HCT116 (cell line): Measurements from ENCODE around the gene PPAT. TPM values are rescaled to one million over a fixed set of nuclear protein-coding genes. Genes with fewer than 3 reads are reported as not detected.

Source experiments
- ATAC-seq: fragments of 200-7000 bp; cut with Tn5 transposase; 2 replicates; pipeline ENCODE4 v1.9.1; 2020; ENCODE audit warnings: mild to moderate bottlenecking, moderate library complexity
- BruUV-seq: library from RNA; stranded (reverse); fragments of 400-500 nt; replicated peaks from 2 replicates; lab custom pipeline; 2021; lab: Mats Ljungman, UMichigan
- CTCF ChIA-PET: fragments of 300-600 bp; sonication (Branson Sonifier 250); formaldehyde crosslinking; loops from one replicate; lab custom pipeline; 2021; ENCODE audit warnings: antibody characterized with exemption; lab: Charles Lee
- POLR2A ChIA-PET: fragments of 300-600, 350-600 bp; sonication (Branson Sonifier 250); formaldehyde crosslinking; loops from one replicate; lab custom pipeline; 2021; ENCODE audit warnings: antibody characterized with exemption; lab: Charles Lee
- RAD21 ChIA-PET, 2 experiments: fragments of 300-600 bp; sonication (Branson Sonifier 250); formaldehyde crosslinking; loops; one replicate each; lab custom pipeline; 2023; ENCODE audit warnings: low total read pairs in 2 of 2; ENCODE audit not compliant: uncharacterized antibody in 2 of 2, unreplicated experiment in 2 of 2, low non-redundant PET in 1 of 2; lab: Charles Lee
- DNase-seq: peaks from one replicate; pipeline ENCODE4 v3.0.0-alpha.2; 2010; ENCODE audit warnings: low read depth, low spot score
- H2AFZ ChIP-seq: fragments of 200-600 bp; shearing (Covaris generic), sonication (generic); 2 replicates; pipeline ENCODE4 v1.6.1; 2017; ENCODE audit warnings: low read depth, mixed run types, mixed read lengths, antibody characterized with exemption, low read length; ENCODE audit not compliant: poor library complexity, severe bottlenecking
- H3K27ac ChIP-seq: 2 replicates; pipeline ENCODE4 v1.5.1; 2012; ENCODE audit warnings: low read depth, low read length
- H3K27me3 ChIP-seq: fragments of 200-600 bp; sonication (generic); 2 replicates; pipeline ENCODE4 v1.6.1; 2016; ENCODE audit warnings: mixed run types, low read length, mixed read lengths; ENCODE audit not compliant: insufficient read depth
- H3K36me3 ChIP-seq, 2 experiments: fragments of 200-500 bp in 1 of 2; fragments of 200-600 bp in 1 of 2; sonication (Bioruptor generic) in 1 of 2; sonication (generic) in 1 of 2; 2 replicates each; pipeline versions ENCODE4 v1.5.1 to v1.6.1; 2014 to 2016; ENCODE audit warnings: low read length in 2 of 2, inconsistent platforms in 1 of 2, mixed read lengths in 1 of 2, mixed run types in 1 of 2; ENCODE audit not compliant: insufficient read depth in 2 of 2, control insufficient read depth in 1 of 2
- H3K4me1 ChIP-seq, 2 experiments: fragments of 200-600 bp in 1 of 2; sonication (generic) in 1 of 2; 2 replicates each; pipeline versions ENCODE4 v1.5.1 to v1.6.1; 2012 to 2017; ENCODE audit warnings: low read length in 2 of 2, inconsistent platforms in 1 of 2, mild to moderate bottlenecking in 1 of 2, mixed read lengths in 1 of 2, mixed run types in 1 of 2, moderate library complexity in 1 of 2; ENCODE audit not compliant: insufficient read depth in 2 of 2, control insufficient read depth in 1 of 2
- H3K4me2 ChIP-seq: fragments of 200-600 bp; sonication (generic); 2 replicates; pipeline ENCODE4 v1.6.1; 2017; ENCODE audit warnings: mixed run types, low read length, mixed read lengths
- H3K4me3 ChIP-seq, 2 experiments: fragments of 200-600 bp in 1 of 2; sonication (generic) in 1 of 2; replicated peaks in 1 of 2; 2 replicates each; pipeline ENCODE4 v1.5.1; 2011 to 2016; ENCODE audit warnings: low read length in 2 of 2, control low read depth in 1 of 2, low read depth in 1 of 2, mild to moderate bottlenecking in 1 of 2, mixed read lengths in 1 of 2, mixed run types in 1 of 2
- H3K79me2 ChIP-seq: fragments of 200-600 bp; sonication (generic); 2 replicates; pipeline ENCODE4 v1.6.1; 2017; ENCODE audit warnings: mild to moderate bottlenecking, mixed run types, low read length, moderate library complexity, mixed read lengths; ENCODE audit not compliant: insufficient read depth
- H3K9ac ChIP-seq: fragments of 200-600 bp; sonication (generic); 2 replicates; pipeline ENCODE4 v1.6.1; 2016; ENCODE audit warnings: low read length, mixed read lengths
- H3K9me2 ChIP-seq: fragments of 200-600 bp; sonication (generic), shearing (Covaris generic); 2 replicates; pipeline ENCODE4 v1.6.1; 2017; ENCODE audit warnings: mixed run types, mild to moderate bottlenecking, moderate library complexity; ENCODE audit not compliant: insufficient read depth
- H3K9me3 ChIP-seq, 2 experiments: fragments of 200-500 bp in 1 of 2; fragments of 200-600 bp in 1 of 2; sonication (Bioruptor generic) in 1 of 2; sonication (generic) in 1 of 2; 2 replicates each; pipeline ENCODE4 v1.6.1; 2014 to 2017; ENCODE audit warnings: low read length in 2 of 2, mixed read lengths in 2 of 2, inconsistent platforms in 1 of 2, low read depth in 1 of 2, mild to moderate bottlenecking in 1 of 2, mixed run types in 1 of 2, moderate library complexity in 1 of 2; ENCODE audit not compliant: control insufficient read depth in 1 of 2, insufficient read depth in 1 of 2
- H4K20me1 ChIP-seq: fragments of 200-600 bp; sonication (generic), shearing (Covaris generic); 2 replicates; pipeline ENCODE4 v1.6.1; 2017; ENCODE audit warnings: mixed run types, mild to moderate bottlenecking, moderate library complexity; ENCODE audit not compliant: insufficient read depth
- CEBPB ChIP-seq: IDR thresholded peaks from 2 replicates; pipeline ENCODE4 v1.6.1; 2012; ENCODE audit warnings: low read depth
- CTCF ChIP-seq, 3 experiments: fragments of 200-600 bp in 1 of 3; sonication (generic) in 1 of 3; IDR thresholded peaks in 2 of 3; conservative IDR thresholded peaks in 1 of 3; 2 replicates each; pipeline ENCODE4 v1.5.1; 2012 to 2017; ENCODE audit warnings: low read depth in 2 of 3, low read length in 2 of 3, antibody characterized with exemption in 1 of 3, borderline replicate concordance in 1 of 3, control low read depth in 1 of 3, mild to moderate bottlenecking in 1 of 3, mixed read lengths in 1 of 3, mixed run types in 1 of 3, moderate library complexity in 1 of 3; ENCODE audit not compliant: insufficient read depth in 1 of 3
- ELF1 ChIP-seq: IDR thresholded peaks from 2 replicates; pipeline ENCODE4 v1.6.1; 2012; ENCODE audit warnings: low read depth, borderline replicate concordance
- MAX ChIP-seq: IDR thresholded peaks from 2 replicates; pipeline ENCODE4 v1.6.1; 2012
- POLR2A ChIP-seq: IDR thresholded peaks from 2 replicates; pipeline ENCODE4 v1.7.0; 2011; ENCODE audit warnings: borderline replicate concordance; ENCODE audit not compliant: insufficient read depth, insufficient read length; ENCODE audit errors: extremely low read depth
- POLR2AphosphoS5 ChIP-seq: IDR thresholded peaks from 2 replicates; pipeline ENCODE4 v1.6.1; 2011; ENCODE audit warnings: mild to moderate bottlenecking, low read depth, low read length, moderate library complexity
- SP1 ChIP-seq: IDR thresholded peaks from 2 replicates; pipeline ENCODE4 v1.6.1; 2012; ENCODE audit warnings: low read depth
- YY1 ChIP-seq: IDR thresholded peaks from 2 replicates; pipeline ENCODE4 v1.6.1; 2011; ENCODE audit warnings: low read length, low read depth, moderate library complexity, mild to moderate bottlenecking; ENCODE audit not compliant: insufficient replicate concordance; ENCODE audit errors: extremely low read depth
- ZBTB33 ChIP-seq: IDR thresholded peaks from 2 replicates; pipeline ENCODE4 v1.6.1; 2011; ENCODE audit warnings: mild to moderate bottlenecking, low read length, moderate library complexity; ENCODE audit not compliant: insufficient replicate concordance; ENCODE audit errors: extremely low read depth
- ZFX ChIP-seq: fragments of 450-650 bp; IDR thresholded peaks from 2 replicates; pipeline ENCODE4 v1.6.1; 2017
- intact Hi-C: fragments of 100-400 bp; cut with micrococcal nuclease; formaldehyde crosslinking; loops from 2 replicates; pipeline ENCODE4 v1.10.0; 2022
- total RNA-seq: library from RNA; stranded (reverse); gene quantifications from one replicate; pipeline ENCODE4 v1.2.1, GENCODE V29; 2021; ENCODE audit not compliant: unreplicated experiment

Gene PPAT
- total RNA-seq, 1 experiment from 2014 or later = 78.6 TPM

- peak; percentile 68 for ATAC-seq
- Histone ChIP-seq H3K4me2 (peak overlapping the region; percentile 79), H3K4me1 (peaks cover 13 to 28% of the 10 kb centered on the region in 2 experiments), H2AFZ (no peak overlapping the region), H3K4me3 (peak overlapping the region; percentile 88 to 91), H3K27ac (peak overlapping the region; percentile 75), H4K20me1 (0 out of 2 replicates have a peak, but pooled peaks cover 7% of the 10 kb centered on the region), H3K9ac (peak overlapping the region; percentile 89), H3K9me3 (no peaks in the 10 kb centered on the region), H3K36me3 (peaks cover 19 to 26% of the 10 kb centered on the region in 2 experiments; a peak in 3 of 4 replicates), H3K9me2 (no peaks in the 10 kb centered on the region), H3K27me3 (no peaks in the 10 kb centered on the region), H3K79me2 (peaks cover 90% of the 10 kb centered on the region)
- POLR2A ChIA-PET = interaction anchor here (1.6 kb wide), 1 partner anchor 32 kb away, joined by 7 read pairs; the partner anchor contains the start of genes PAICS and PPAT
- DNase-seq = peak; percentile 31
- TF ChIP-seq ZBTB33 (no peak), MAX (peak; percentile 11; the same call in 1 of the 2 replicates)
- BruUV-seq = no TSS peak
- intact Hi-C loops = no loop called here
- RAD21 ChIA-PET = interaction anchor here in 1 of 2 experiments (1.6 kb wide), 1 partner anchor 77 kb away, joined by 4 read pairs; no protein-coding TSS in a partner anchor
- CTCF ChIA-PET = no interaction called here
These were observed 32.6 kb upstream of the PPAT start for GRCh38 chr4:56468097-56468422.

GRCh38 chr4:56467284-56468096 lies 32.1 kb upstream of the PPAT start, which contains the start of gene SRP72:
SRP72 (plus strand) TSS chr4:56467617; CDS start chr4:56467636, 19 bp downstream.
- CTCF ChIA-PET = no interaction called here
- POLR2A ChIA-PET = interaction anchor here (1.2 to 1.6 kb wide), 3 partner anchors 28 to 32 kb away, joined by 3 to 11 read pairs (median 7); partner anchors contain the start of genes PAICS and PPAT
- BruUV-seq = no TSS peak
- H3K36me3 ChIP-seq = peaks cover 15 to 23% of the 10 kb centered on the region in 2 experiments; a peak in 3 of 4 replicates
- H4K20me1 ChIP-seq = 0 out of 2 replicates have a peak, but pooled peaks cover 7% of the 10 kb centered on the region
- no peaks in the 10 kb centered on the region for H3K9me2 ChIP-seq
- peaks cover 87% of the 10 kb centered on the region for H3K79me2 ChIP-seq
- no peaks in the 10 kb centered on the region for H3K27me3 ChIP-seq
- DNase-seq (peak; percentile 66), ATAC-seq (peak; percentile 85)
- H3K4me2 ChIP-seq = peak within 1 kb of the TSS; percentile 79
- H3K27ac ChIP-seq = peak within 1 kb of the TSS; percentile 75
- peak within 1 kb of the TSS; percentile 88 to 91 for H3K4me3 ChIP-seq
- intact Hi-C loops = loop anchor here (2.0 kb wide), 1 partner anchor 33 kb away; the partner anchor contains the start of gene PPAT
- H2AFZ ChIP-seq = no peak within 1 kb of the TSS
- H3K4me1 ChIP-seq = peaks cover 13 to 28% of the 10 kb centered on the region in 2 experiments
- peak within 1 kb of the TSS; percentile 89 for H3K9ac ChIP-seq
- H3K9me3 ChIP-seq = no peaks in the 10 kb centered on the region
- RAD21 ChIA-PET = interaction anchor here in 1 of 2 experiments (1.6 kb wide), 1 partner anchor 77 kb away, joined by 4 read pairs; no protein-coding TSS in a partner anchor
- TF ChIP-seq ELF1 (peak; percentile 34), POLR2A (peak; percentile 65), CEBPB (no peak), POLR2AphosphoS5 (peak; percentile 92), SP1 (peak; percentile 63), YY1 (peak; percentile 96), MAX (peak; percentile 17), ZFX (peak; percentile 81), CTCF (IDR thresholded peaks at IDR 0.05 in 2 of 3, conservative IDR thresholded peaks at IDR 0.05 in 1 of 3; ENCODE audit: borderline replicate concordance in 1 of 3, insufficient read depth in 1 of 3, low read depth in 2 of 3, low read length in 2 of 3) (no peak)
